AG09319 (cell line): Measurements from ENCODE around the gene ROBO1.

Source experiments
- DNase-seq: peaks from one replicate; pipeline ENCODE4 v3.0.0-alpha.2; 2010; ENCODE audit warnings: low read depth; ENCODE audit errors: extremely low read depth
- CTCF ChIP-seq: IDR thresholded peaks from 2 replicates; pipeline ENCODE4 v1.5.1; 2011; ENCODE audit warnings: low read depth, mild to moderate bottlenecking, inconsistent platforms, low read length, moderate library complexity

ROBO1 gene

GRCh38 chr3:78855190-78855589, 912.6 kb downstream of the ROBO1 start:
- no peak for DNase-seq
- no peak for TF ChIP-seq CTCF

- TF ChIP-seq CTCF: no peak
- DNase-seq: no peak
Observed at GRCh38 chr3:78848392-78849288, 919.2 kb downstream of the ROBO1 start.

GRCh38 chr3:78847603-78848002, 920.2 kb downstream of the ROBO1 start:
- no peak for DNase-seq
- no peak for TF ChIP-seq CTCF

GRCh38 chr3:78847203-78847602, 920.6 kb downstream of the ROBO1 start:
- no peak for DNase-seq
- no peak for TF ChIP-seq CTCF

GRCh38 chr3:78846718-78847117, 921.1 kb downstream of the ROBO1 start:
- no peak for DNase-seq
- TF ChIP-seq CTCF: no peak

- no peak for TF ChIP-seq CTCF
- DNase-seq: no peak
Observed at GRCh38 chr3:78845605-78846004, 922.2 kb downstream of the ROBO1 start.

- no peak for DNase-seq
- no peak for TF ChIP-seq CTCF
Observed at GRCh38 chr3:78844307-78844706, 923.5 kb downstream of the ROBO1 start.
